Fibroblast of the aortic adventitia (primary cell): ENCODE data around the gene ABTB2. TPM values are rescaled to one million over a fixed set of nuclear protein-coding genes. Genes with fewer than 3 reads are reported as not detected.

Source experiments
- DNase-seq: peaks from one replicate; pipeline ENCODE4 v3.0.0-alpha.2; 2010; ENCODE audit warnings: low read depth
- H3K4me3 ChIP-seq: 2 replicates; pipeline ENCODE4 v1.5.1; 2011; ENCODE audit warnings: low read depth, mild to moderate bottlenecking, control low read depth, low read length, moderate library complexity
- CTCF ChIP-seq: IDR thresholded peaks from 2 replicates; pipeline ENCODE4 v1.5.1; 2011; ENCODE audit warnings: mild to moderate bottlenecking, low read length, control low read depth, inconsistent platforms; ENCODE audit not compliant: insufficient read depth
- total RNA-seq: library from RNA; depleted of rRNA; stranded (reverse); fragments of >200 nt; gene quantifications from 2 replicates; pipeline ENCODE4 v1.2.3, GENCODE V29; 2012; ENCODE audit warnings: low replicate concordance

The ABTB2 gene
- total RNA-seq, 1 donor: 1.7 TPM

- no peak overlapping the region for H3K4me3 ChIP-seq
- no peak for TF ChIP-seq CTCF
- DNase-seq: no peak
These were observed 229.0 kb downstream of the ABTB2 start for GRCh38 chr11:34128824-34129223.

- no peak for TF ChIP-seq CTCF
- H3K4me3 ChIP-seq: no peak overlapping the region
- DNase-seq: no peak
These were observed 230.6 kb downstream of the ABTB2 start for GRCh38 chr11:34126959-34127848.

GRCh38 chr11:34124885-34125668 lies 232.7 kb downstream of the ABTB2 start:
- TF ChIP-seq CTCF: no peak
- no peak for DNase-seq
- H3K4me3 ChIP-seq: no peak overlapping the region

GRCh38 chr11:34120651-34121050 lies 237.2 kb downstream of the ABTB2 start:
- no peak overlapping the region for H3K4me3 ChIP-seq
- no peak for TF ChIP-seq CTCF
- no peak for DNase-seq

GRCh38 chr11:34114471-34114870 lies 243.3 kb downstream of the ABTB2 start:
- DNase-seq: no peak
- TF ChIP-seq CTCF: no peak
- no peak overlapping the region for H3K4me3 ChIP-seq

GRCh38 chr11:34114014-34114413 lies 243.8 kb downstream of the ABTB2 start:
- no peak for TF ChIP-seq CTCF
- H3K4me3 ChIP-seq: no peak overlapping the region
- no peak for DNase-seq
